NCI-H226 (cell line): ENCODE data around the gene HOXB4.

Experiments used
- DNase-seq: peaks from one replicate; pipeline ENCODE4 v3.0.0-alpha.2; 2015

The HOXB4 gene

GRCh38 chr17:48571024-48571818, 6.9 kb downstream of the HOXB4 start:
- no peak for DNase-seq

- DNase-seq, result no peak
Measured at GRCh38 chr17:48570325-48571023, 7.7 kb downstream of the HOXB4 start.

GRCh38 chr17:48569674-48570324, 8.4 kb downstream of the HOXB4 start:
- no peak for DNase-seq

GRCh38 chr17:48569240-48569582, 8.9 kb downstream of the HOXB4 start:
- no peak for DNase-seq

GRCh38 chr17:48568499-48569239, 9.5 kb downstream of the HOXB4 start:
- no peak for DNase-seq

GRCh38 chr17:48567646-48568354, 10.3 kb downstream of the HOXB4 start:
- DNase-seq, result no peak

GRCh38 chr17:48567209-48567608, 10.9 kb downstream of the HOXB4 start:
- DNase-seq, result no peak

GRCh38 chr17:48566717-48567116, 11.4 kb downstream of the HOXB4 start:
- no peak for DNase-seq

- DNase-seq, result no peak
Measured at GRCh38 chr17:48565925-48566710, 12.0 kb downstream of the HOXB4 start.

- DNase-seq, result no peak
Measured at GRCh38 chr17:48565022-48565554, 13.1 kb downstream of the HOXB4 start.

- no peak for DNase-seq
Measured at GRCh38 chr17:48564188-48565021, 13.7 kb downstream of the HOXB4 start.

- no peak for DNase-seq
Measured at GRCh38 chr17:48563867-48564187, 14.3 kb downstream of the HOXB4 start.

GRCh38 chr17:48563385-48563838, 14.7 kb downstream of the HOXB4 start:
- no peak for DNase-seq

GRCh38 chr17:48562934-48563333, 15.2 kb downstream of the HOXB4 start:
- no peak for DNase-seq

- DNase-seq, result no peak
Measured at GRCh38 chr17:48561884-48562810, 16.0 kb downstream of the HOXB4 start.

GRCh38 chr17:48559840-48560817, 18.0 kb downstream of the HOXB4 start:
- DNase-seq, result no peak

GRCh38 chr17:48559122-48559839, 18.9 kb downstream of the HOXB4 start:
- DNase-seq, result no peak

GRCh38 chr17:48558831-48559121, 19.4 kb downstream of the HOXB4 start:
- no peak for DNase-seq
